ENCODE measurements around the gene LILRB5. TPM values are rescaled to one million over a fixed set of nuclear protein-coding genes. Genes with fewer than 3 reads are reported as not detected.
"Not testable (repeated sequence)": the region's sequence is repeated elsewhere in the genome, so short reads cannot be mapped to it uniquely, and the experiment has no call there.

LILRB5 gene
- total RNA-seq, 1 experiment from 2014 or later: not detected

DNA sequence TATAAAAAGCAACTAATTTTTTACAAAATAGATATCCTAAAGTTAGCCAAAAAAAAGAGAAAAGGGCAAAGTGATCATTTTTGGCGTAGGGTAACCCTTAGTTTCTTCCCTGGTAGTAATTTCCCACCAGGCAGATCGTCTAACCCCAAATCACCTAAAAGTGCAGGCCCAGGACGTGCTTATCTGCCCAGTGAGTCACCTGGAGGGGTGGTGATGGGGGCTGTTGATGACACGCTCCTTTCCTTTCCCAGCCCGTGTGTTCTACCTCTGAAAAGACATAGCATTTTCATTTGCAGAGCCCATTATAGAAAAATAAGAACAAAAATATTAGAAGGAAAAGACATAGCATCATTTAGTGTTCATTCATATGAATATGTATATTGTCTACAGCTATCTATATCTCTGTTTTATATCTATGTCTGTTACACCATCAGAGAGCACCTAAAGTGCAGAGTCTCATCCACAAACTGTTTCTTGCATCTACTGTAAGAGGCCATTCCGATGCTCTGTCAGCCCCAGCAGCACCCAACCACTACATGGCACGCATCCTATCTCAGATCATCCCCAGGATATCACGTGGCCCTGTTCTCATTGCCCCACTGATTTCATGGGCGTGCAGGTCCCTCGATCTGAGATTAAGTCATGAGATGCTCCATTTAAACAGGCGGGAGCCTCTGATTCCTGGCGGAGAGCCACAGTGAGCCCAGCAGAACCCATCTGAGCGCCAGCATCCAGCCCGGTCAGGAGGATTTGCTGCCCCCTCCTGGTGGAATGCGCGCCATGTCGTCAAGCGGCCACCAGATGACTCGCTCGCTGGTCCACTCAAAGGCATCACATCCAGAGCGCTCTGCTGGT, 25.8 kb downstream of the LILRB5 start:
- intact Hi-C loops (cut with micrococcal nuclease; ENCODE audit: unreplicated experiment): loop anchor here (1.0 to 2.0 kb wide), 3 partner anchors 21 to 63 kb away; partner anchors contain the start of gene TMC4
- H3K36me3 Mint-ChIP-seq (ENCODE audit: insufficient read depth, unreplicated experiment): peaks cover 4% of the 10 kb centered on the region
- ChIA-PET CTCF (interaction anchor here (1.0 kb wide), 1 partner anchor 58 kb away, joined by 3 read pairs; the partner anchor contains the start of gene TMC4), POLR2A (interaction anchor here (0.7 kb wide), 1 partner anchor 42 kb away, joined by 3 read pairs; the partner anchor contains the start of gene MBOAT7)
- H3K27ac Mint-ChIP-seq (ENCODE audit: unreplicated experiment): no peak overlapping the region
- TF ChIP-seq, protein P1, sequence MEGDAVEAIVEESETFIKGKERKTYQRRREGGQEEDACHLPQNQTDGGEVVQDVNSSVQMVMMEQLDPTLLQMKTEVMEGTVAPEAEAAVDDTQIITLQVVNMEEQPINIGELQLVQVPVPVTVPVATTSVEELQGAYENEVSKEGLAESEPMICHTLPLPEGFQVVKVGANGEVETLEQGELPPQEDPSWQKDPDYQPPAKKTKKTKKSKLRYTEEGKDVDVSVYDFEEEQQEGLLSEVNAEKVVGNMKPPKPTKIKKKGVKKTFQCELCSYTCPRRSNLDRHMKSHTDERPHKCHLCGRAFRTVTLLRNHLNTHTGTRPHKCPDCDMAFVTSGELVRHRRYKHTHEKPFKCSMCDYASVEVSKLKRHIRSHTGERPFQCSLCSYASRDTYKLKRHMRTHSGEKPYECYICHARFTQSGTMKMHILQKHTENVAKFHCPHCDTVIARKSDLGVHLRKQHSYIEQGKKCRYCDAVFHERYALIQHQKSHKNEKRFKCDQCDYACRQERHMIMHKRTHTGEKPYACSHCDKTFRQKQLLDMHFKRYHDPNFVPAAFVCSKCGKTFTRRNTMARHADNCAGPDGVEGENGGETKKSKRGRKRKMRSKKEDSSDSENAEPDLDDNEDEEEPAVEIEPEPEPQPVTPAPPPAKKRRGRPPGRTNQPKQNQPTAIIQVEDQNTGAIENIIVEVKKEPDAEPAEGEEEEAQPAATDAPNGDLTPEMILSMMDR (IDR thresholded peaks at IDR 0.05; ENCODE audit: insufficient read depth in 1 of 2, low read depth in 1 of 2, low read length in 1 of 2, severe bottlenecking in 1 of 2, unreplicated experiment in 1 of 2): peak; percentile 87 to 90
- Histone ChIP-seq H3K4me1 (peaks cover 9% of the 10 kb centered on the region), H3K9me3 (peaks cover 11% of the 10 kb centered on the region; the same call in 1 of the 2 replicates), H3K36me3 (ENCODE audit: control insufficient read depth, insufficient read depth, low read length) (no peaks in the 10 kb centered on the region), H3K27me3 (replicated peaks; ENCODE audit: control insufficient read depth, insufficient read depth, low read length) (no peaks in the 10 kb centered on the region), H3K4me3 (ENCODE audit: low read depth, low read length) (no peak overlapping the region)
- H3K4me3 Mint-ChIP-seq (ENCODE audit: unreplicated experiment): no peak overlapping the region
- peaks cover 3% of the 10 kb centered on the region for H3K27me3 Mint-ChIP-seq (ENCODE audit: insufficient read depth, unreplicated experiment)
- peak; percentile 86 to 91 for DNase-seq
- H3K9me3 Mint-ChIP-seq (ENCODE audit: unreplicated experiment): peaks cover 4% of the 10 kb centered on the region
- peaks cover 24% of the 10 kb centered on the region for H3K4me1 Mint-ChIP-seq (ENCODE audit: low read depth, unreplicated experiment)
- no TSS peak for BruUV-seq (replicated peaks)

- peaks cover 6% of the 10 kb centered on the region for H3K27me3 Mint-ChIP-seq (ENCODE audit: insufficient read depth, unreplicated experiment)
- H3K36me3 Mint-ChIP-seq (ENCODE audit: insufficient read depth, unreplicated experiment): peaks cover 4% of the 10 kb centered on the region
- Histone ChIP-seq H3K9me3 (peaks cover 6% of the 10 kb centered on the region; the same call in 1 of the 2 replicates), H3K27me3 (replicated peaks; ENCODE audit: control insufficient read depth, insufficient read depth, low read length) (no peaks in the 10 kb centered on the region), H3K4me1 (peaks cover 9% of the 10 kb centered on the region), H3K4me3 (ENCODE audit: low read depth, low read length) (no peak overlapping the region), H3K36me3 (ENCODE audit: control insufficient read depth, insufficient read depth, low read length) (no peaks in the 10 kb centered on the region)
- ChIA-PET POLR2A (no interaction called here), CTCF (no interaction called here)
- H3K4me1 Mint-ChIP-seq (ENCODE audit: low read depth, unreplicated experiment): peaks cover 24% of the 10 kb centered on the region
- H3K4me3 Mint-ChIP-seq (ENCODE audit: unreplicated experiment): no peak overlapping the region
- intact Hi-C loops (cut with micrococcal nuclease; ENCODE audit: unreplicated experiment): loop anchor here (2.0 kb wide), 1 partner anchor 19 kb away; no protein-coding TSS in a partner anchor
- no peak for DNase-seq
- no TSS peak for BruUV-seq (replicated peaks)
- H3K27ac Mint-ChIP-seq (ENCODE audit: unreplicated experiment): no peak overlapping the region
- H3K9me3 Mint-ChIP-seq (ENCODE audit: unreplicated experiment): no peaks in the 10 kb centered on the region
- TF ChIP-seq, protein P1 (IDR thresholded peaks at IDR 0.05; ENCODE audit: insufficient read depth in 1 of 2, low read depth in 1 of 2, low read length in 1 of 2, severe bottlenecking in 1 of 2, unreplicated experiment in 1 of 2): no peak
Observed at GRCh38 chr19:54230031-54230430, 27.0 kb downstream of the LILRB5 start.

GRCh38 chr19:54229146-54229545, 27.9 kb downstream of the LILRB5 start:
- no peak for DNase-seq
- H3K36me3 ChIP-seq (ENCODE audit: control insufficient read depth, insufficient read depth, low read length): no peaks in the 10 kb centered on the region
- no peaks in the 10 kb centered on the region for H3K27me3 ChIP-seq (replicated peaks; ENCODE audit: control insufficient read depth, insufficient read depth, low read length)
- intact Hi-C loops (cut with micrococcal nuclease; ENCODE audit: unreplicated experiment): no loop called here
- no TSS peak for BruUV-seq (replicated peaks)
- Mint-ChIP-seq H3K36me3 (ENCODE audit: insufficient read depth, unreplicated experiment) (peaks cover 4% of the 10 kb centered on the region), H3K27me3 (ENCODE audit: insufficient read depth, unreplicated experiment) (peaks cover 6% of the 10 kb centered on the region), H3K4me3 (ENCODE audit: unreplicated experiment) (no peak overlapping the region), H3K4me1 (ENCODE audit: low read depth, unreplicated experiment) (peaks cover 24% of the 10 kb centered on the region), H3K27ac (ENCODE audit: unreplicated experiment) (no peak overlapping the region), H3K9me3 (ENCODE audit: unreplicated experiment) (no peaks in the 10 kb centered on the region)
- CTCF ChIA-PET: no interaction called here
- no peaks in the 10 kb centered on the region for H3K9me3 ChIP-seq
- H3K4me1 ChIP-seq: peaks cover 9% of the 10 kb centered on the region
- POLR2A ChIA-PET: no interaction called here
- H3K4me3 ChIP-seq (ENCODE audit: low read depth, low read length): no peak overlapping the region
- TF ChIP-seq, protein P1 (IDR thresholded peaks at IDR 0.05; ENCODE audit: insufficient read depth in 1 of 2, low read depth in 1 of 2, low read length in 1 of 2, severe bottlenecking in 1 of 2, unreplicated experiment in 1 of 2): no peak

GRCh38 chr19:54224619-54225018, 32.5 kb downstream of the LILRB5 start:
- BruUV-seq (replicated peaks); H3K4me3 Mint-ChIP-seq (ENCODE audit: unreplicated experiment); H3K27me3 ChIP-seq (replicated peaks; ENCODE audit: control insufficient read depth, insufficient read depth, low read length); POLR2A ChIA-PET; CTCF ChIA-PET; H3K9me3 Mint-ChIP-seq (ENCODE audit: unreplicated experiment); H3K4me1 ChIP-seq; H3K4me1 Mint-ChIP-seq (ENCODE audit: low read depth, unreplicated experiment); H3K9me3 ChIP-seq; H3K27me3 Mint-ChIP-seq (ENCODE audit: insufficient read depth, unreplicated experiment); H3K4me3 ChIP-seq (ENCODE audit: low read depth, low read length); H3K27ac Mint-ChIP-seq (ENCODE audit: unreplicated experiment); DNase-seq; intact Hi-C loops (cut with micrococcal nuclease; ENCODE audit: unreplicated experiment); H3K36me3 ChIP-seq (ENCODE audit: control insufficient read depth, insufficient read depth, low read length): not testable (repeated sequence)
- H3K36me3 Mint-ChIP-seq (ENCODE audit: insufficient read depth, unreplicated experiment): peaks cover 10% of the 10 kb centered on the region

- H3K9me3 Mint-ChIP-seq (ENCODE audit: unreplicated experiment); H3K27ac Mint-ChIP-seq (ENCODE audit: unreplicated experiment); H3K4me3 Mint-ChIP-seq (ENCODE audit: unreplicated experiment); H3K4me1 Mint-ChIP-seq (ENCODE audit: low read depth, unreplicated experiment); H3K27me3 ChIP-seq (replicated peaks; ENCODE audit: control insufficient read depth, insufficient read depth, low read length); H3K4me3 ChIP-seq (ENCODE audit: low read depth, low read length); intact Hi-C loops (cut with micrococcal nuclease; ENCODE audit: unreplicated experiment); BruUV-seq (replicated peaks); H3K36me3 ChIP-seq (ENCODE audit: control insufficient read depth, insufficient read depth, low read length); H3K27me3 Mint-ChIP-seq (ENCODE audit: insufficient read depth, unreplicated experiment); H3K9me3 ChIP-seq; H3K4me1 ChIP-seq; POLR2A ChIA-PET: not testable (repeated sequence)
- peaks cover 15% of the 10 kb centered on the region for H3K36me3 Mint-ChIP-seq (ENCODE audit: insufficient read depth, unreplicated experiment)
- CTCF ChIA-PET: interaction anchor here (1.0 kb wide), 1 partner anchor 87 kb away, joined by 3 read pairs; the partner anchor contains the start of gene CNOT3
- peak in 1 of 2 experiments; percentile 14 for DNase-seq
Observed at GRCh38 chr19:54223937-54224281, 33.2 kb downstream of the LILRB5 start.
